Measurements from ENCODE around the gene CYP2W1. TPM values are rescaled to one million over a fixed set of nuclear protein-coding genes. Genes with fewer than 3 reads are reported as not detected.

CYP2W1 gene
- total RNA-seq, 4 donors from 2014 or later, result not detected

GRCh38 chr7:1014681-1015080 lies 31.7 kb downstream of the CYP2W1 start:
- H3K36me3 ChIP-seq, result peaks cover 0 to 1% of the 10 kb centered on the region in 2 donors
- no peak overlapping the region for H3K4me3 ChIP-seq
- no peaks in the 10 kb centered on the region for H3K27me3 ChIP-seq
- DNase-seq (no peak), ATAC-seq (no peak)
- intact Hi-C loops (cut with DNase I; ENCODE audit: low total_unique reads), result no loop called here
- TF ChIP-seq POLR2A (IDR thresholded peaks at IDR 0.05) (no peak), CTCF (IDR thresholded peaks at IDR 0.05 in 4 of 5, conservative IDR thresholded peaks at IDR 0.05 in 1 of 5) (no peak)
- H3K9me3 ChIP-seq, result no peaks in the 10 kb centered on the region
- H3K4me1 ChIP-seq, result no peaks in the 10 kb centered on the region
- in situ Hi-C loops (cut with MboI; ENCODE audit: low sequenced_read_pairs in 4 of 4), result no loop called here
- no peak overlapping the region for H3K27ac ChIP-seq

GRCh38 chr7:1015196-1016121 lies 32.5 kb downstream of the CYP2W1 start:
- intact Hi-C loops (cut with DNase I; ENCODE audit: low total_unique reads) (no loop called here), in situ Hi-C loops (cut with MboI; ENCODE audit: low sequenced_read_pairs in 4 of 4) (no loop called here)
- ATAC-seq (no peak), DNase-seq (no peak)
- H3K36me3 ChIP-seq, result no peaks in the 10 kb centered on the region
- peaks cover 0 to 5% of the 10 kb centered on the region in 2 donors for H3K4me1 ChIP-seq
- H3K4me3 ChIP-seq, result no peak overlapping the region
- no peak overlapping the region for H3K27ac ChIP-seq
- no peaks in the 10 kb centered on the region for H3K27me3 ChIP-seq
- TF ChIP-seq CTCF (IDR thresholded peaks at IDR 0.05 in 4 of 5, conservative IDR thresholded peaks at IDR 0.05 in 1 of 5) (no peak), POLR2A (IDR thresholded peaks at IDR 0.05) (no peak)
- no peaks in the 10 kb centered on the region for H3K9me3 ChIP-seq

- no peaks in the 10 kb centered on the region for H3K36me3 ChIP-seq
- H3K27me3 ChIP-seq, result no peaks in the 10 kb centered on the region
- in situ Hi-C loops (cut with MboI; ENCODE audit: low sequenced_read_pairs in 4 of 4) (no loop called here), intact Hi-C loops (cut with DNase I; ENCODE audit: low total_unique reads) (no loop called here)
- H3K27ac ChIP-seq, result no peak overlapping the region
- H3K4me3 ChIP-seq, result no peak overlapping the region
- DNase-seq (no peak), ATAC-seq (no peak)
- no peaks in the 10 kb centered on the region for H3K9me3 ChIP-seq
- peaks cover 0 to 5% of the 10 kb centered on the region in 2 donors for H3K4me1 ChIP-seq
- TF ChIP-seq POLR2A (IDR thresholded peaks at IDR 0.05), result no peak
- TF ChIP-seq CTCF (IDR thresholded peaks at IDR 0.05 in 4 of 5, conservative IDR thresholded peaks at IDR 0.05 in 1 of 5), result no peak
These were observed 33.9 kb downstream of the CYP2W1 start for GRCh38 chr7:1016577-1017531.

- intact Hi-C loops (cut with DNase I; ENCODE audit: low total_unique reads), result no loop called here
- in situ Hi-C loops (cut with MboI; ENCODE audit: low sequenced_read_pairs in 4 of 4), result no loop called here
- no peaks in the 10 kb centered on the region for H3K36me3 ChIP-seq
- DNase-seq (no peak), ATAC-seq (no peak)
- no peaks in the 10 kb centered on the region for H3K27me3 ChIP-seq
- no peaks in the 10 kb centered on the region for H3K9me3 ChIP-seq
- H3K4me3 ChIP-seq, result no peak overlapping the region
- no peak overlapping the region for H3K27ac ChIP-seq
- H3K4me1 ChIP-seq, result peaks cover 0 to 5% of the 10 kb centered on the region in 2 donors
- TF ChIP-seq POLR2A (IDR thresholded peaks at IDR 0.05) (no peak), CTCF (IDR thresholded peaks at IDR 0.05 in 4 of 5, conservative IDR thresholded peaks at IDR 0.05 in 1 of 5) (no peak)
These were observed 34.8 kb downstream of the CYP2W1 start for GRCh38 chr7:1017586-1018333.

Measured in gastrocnemius medialis (tissue), 4 donors.